ENCODE results near the gene SDHD. TPM values are rescaled to one million over a fixed set of nuclear protein-coding genes. Genes with fewer than 3 reads are reported as not detected.

Gene SDHD
- total and polyA plus RNA-seq, 2 of the 8 experiments (the other 6 are each of a cell fraction or from before 2014, with no cell fraction given) = 96.0 to 181 TPM

DNA sequence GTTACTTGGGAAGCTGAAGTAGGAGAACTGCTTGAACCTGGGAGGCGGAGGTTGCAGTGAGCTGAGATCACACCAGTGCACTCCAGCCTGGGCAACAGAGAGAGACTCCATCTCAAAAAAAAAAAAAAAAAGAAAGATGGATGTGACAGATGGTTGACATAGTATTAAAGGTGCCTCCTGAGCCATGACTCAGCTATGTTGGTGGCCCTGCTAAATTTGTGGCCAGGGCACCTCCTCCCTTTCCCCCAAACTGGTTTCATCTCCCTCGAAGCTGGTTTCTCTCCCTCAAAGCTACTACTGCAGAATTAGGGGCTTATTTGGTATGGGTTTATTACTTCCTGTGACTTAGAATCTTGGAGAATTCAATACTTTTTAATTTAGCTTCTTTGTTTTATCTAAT lies 31.5 kb downstream of the SDHD start:
- Histone ChIP-seq H3K4me1 (replicated peaks in 1 of 4; ENCODE audit: control insufficient read depth in 3 of 4, insufficient read depth in 4 of 4, low read length in 3 of 4) (no peaks in the 10 kb centered on the region), H3K36me3 (ENCODE audit: control insufficient read depth in 2 of 4, insufficient read depth in 4 of 4, low read length in 3 of 4) (no peaks in the 10 kb centered on the region), H3K9ac (replicated peaks in 1 of 4; ENCODE audit: extremely low read depth in 1 of 4, low read depth in 3 of 4, low read length in 3 of 4) (no peak overlapping the region), H2BK15ac (ENCODE audit: low read length) (no peak overlapping the region), H2AK5ac (ENCODE audit: low read depth, low read length) (no peak overlapping the region), H3K9me3 (ENCODE audit: insufficient read depth in 2 of 2, low read depth in 1 of 2, low read length in 1 of 2) (no peaks in the 10 kb centered on the region), H4K8ac (ENCODE audit: extremely low read depth, insufficient read depth, low read length) (no peak overlapping the region), H4K20me1 (replicated peaks in 1 of 2; ENCODE audit: control insufficient read depth in 1 of 2, insufficient read depth in 2 of 2, low read length in 2 of 2) (no peaks in the 10 kb centered on the region), H2BK120ac (replicated peaks; ENCODE audit: low read depth, low read length) (no peak overlapping the region), H3K18ac (ENCODE audit: extremely low read depth, low read length) (no peak overlapping the region), H3K4me3 (ENCODE audit: extremely low read depth in 1 of 4, insufficient read depth in 2 of 4, low read depth in 3 of 4, low read length in 4 of 4) (no peak overlapping the region), H3K4ac (replicated peaks; ENCODE audit: insufficient read length, low read depth, low read length) (no peak overlapping the region), H3K56ac (replicated peaks; ENCODE audit: insufficient read length, low read depth, low read length) (no peak overlapping the region), H3K79me2 (ENCODE audit: control insufficient read depth in 1 of 2, insufficient read depth in 2 of 2, low read length in 2 of 2) (no peaks in the 10 kb centered on the region), H3K27me3 (replicated peaks in 1 of 4; ENCODE audit: control insufficient read depth in 3 of 4, extremely low read depth in 1 of 4, insufficient read depth in 3 of 4, low read length in 3 of 4) (no peaks in the 10 kb centered on the region), H4K91ac (replicated peaks; ENCODE audit: insufficient read length, low read length) (no peak overlapping the region), H3K4me2 (ENCODE audit: insufficient read depth in 1 of 2, low read depth in 2 of 2, low read length in 2 of 2) (no peak overlapping the region), H3K79me1 (ENCODE audit: low read depth, low read length) (no peaks in the 10 kb centered on the region), H2AFZ (ENCODE audit: low read length) (no peak overlapping the region), H2BK12ac (ENCODE audit: low read depth, low read length) (no peak overlapping the region), H3K14ac (ENCODE audit: insufficient read length) (no peak overlapping the region), H4K5ac (ENCODE audit: insufficient read length, low read depth, low read length) (no peak overlapping the region), H3K23me2 (ENCODE audit: low read depth, low read length) (no peaks in the 10 kb centered on the region), H2BK5ac (ENCODE audit: low read depth, low read length) (no peak overlapping the region), H3K27ac (ENCODE audit: low read depth, low read length) (no peak overlapping the region), H2BK20ac (ENCODE audit: low read length) (no peak overlapping the region), H3K23ac (ENCODE audit: insufficient read length) (no peak overlapping the region)
- ChIA-PET CTCF (ENCODE audit: partially characterized antibody) (interaction anchor here (0.5 to 9.3 kb wide), 2 partner anchors 16 to 163 kb away, joined by 3 to 104 read pairs; no protein-coding TSS in a partner anchor), POLR2A (ENCODE audit: partially characterized antibody) (no interaction called here)
- 81% methylated on average over 2 of the region's 2 CpGs; no CpG with 5 or more reads in 1 of the 2 experiments for WGBS, 2 experiments (ENCODE audit: extremely low coverage in 1 of 2, insufficient coverage in 1 of 2, insufficient read length in 1 of 2, insufficient replicate concordance in 2 of 2, low coverage in 1 of 2, low lambda C conversion rate in 2 of 2, missing lambda C conversion rate in 1 of 2)
- FAIRE-seq (no peak), DNase-seq (ENCODE audit: low read depth in 1 of 2, low spot score in 2 of 2) (no peak)
- TF ChIP-seq SRF (IDR thresholded peaks at IDR 0.05; ENCODE audit: low read depth, low read length) (no peak), SIRT6 (IDR thresholded peaks at IDR 0.05; ENCODE audit: low read length) (no peak), KDM4A (IDR thresholded peaks at IDR 0.05; ENCODE audit: low read depth, low read length, severe bottlenecking) (no peak), POLR2A (IDR thresholded peaks at IDR 0.05; ENCODE audit: control extremely low read depth in 1 of 2, low read depth in 2 of 2, low read length in 2 of 2) (no peak), MAFK (IDR thresholded peaks at IDR 0.05; ENCODE audit: low read depth, low read length) (no peak), RFX5 (IDR thresholded peaks at IDR 0.05; ENCODE audit: borderline replicate concordance, low read depth, low read length) (no peak), SIX5 (IDR thresholded peaks at IDR 0.05; ENCODE audit: low read depth, low read length) (no peak), RBBP5 (IDR thresholded peaks at IDR 0.05; ENCODE audit: borderline replicate concordance, low read depth, low read length) (no peak), FOSL1 (IDR thresholded peaks at IDR 0.05; ENCODE audit: insufficient read depth, low read depth, low read length) (no peak), CHD1 (IDR thresholded peaks at IDR 0.05; ENCODE audit: low read depth, low read length) (no peak), BCL11A (IDR thresholded peaks at IDR 0.05; ENCODE audit: low read depth in 2 of 2, low read length in 2 of 2) (no peak), JUND (IDR thresholded peaks at IDR 0.05; ENCODE audit: low read length) (no peak)
- TF ChIP-seq, protein P1, sequence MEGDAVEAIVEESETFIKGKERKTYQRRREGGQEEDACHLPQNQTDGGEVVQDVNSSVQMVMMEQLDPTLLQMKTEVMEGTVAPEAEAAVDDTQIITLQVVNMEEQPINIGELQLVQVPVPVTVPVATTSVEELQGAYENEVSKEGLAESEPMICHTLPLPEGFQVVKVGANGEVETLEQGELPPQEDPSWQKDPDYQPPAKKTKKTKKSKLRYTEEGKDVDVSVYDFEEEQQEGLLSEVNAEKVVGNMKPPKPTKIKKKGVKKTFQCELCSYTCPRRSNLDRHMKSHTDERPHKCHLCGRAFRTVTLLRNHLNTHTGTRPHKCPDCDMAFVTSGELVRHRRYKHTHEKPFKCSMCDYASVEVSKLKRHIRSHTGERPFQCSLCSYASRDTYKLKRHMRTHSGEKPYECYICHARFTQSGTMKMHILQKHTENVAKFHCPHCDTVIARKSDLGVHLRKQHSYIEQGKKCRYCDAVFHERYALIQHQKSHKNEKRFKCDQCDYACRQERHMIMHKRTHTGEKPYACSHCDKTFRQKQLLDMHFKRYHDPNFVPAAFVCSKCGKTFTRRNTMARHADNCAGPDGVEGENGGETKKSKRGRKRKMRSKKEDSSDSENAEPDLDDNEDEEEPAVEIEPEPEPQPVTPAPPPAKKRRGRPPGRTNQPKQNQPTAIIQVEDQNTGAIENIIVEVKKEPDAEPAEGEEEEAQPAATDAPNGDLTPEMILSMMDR (IDR thresholded peaks at IDR 0.05; ENCODE audit: control extremely low read depth in 1 of 3, insufficient read depth in 1 of 3, low read depth in 1 of 3, low read length in 3 of 3) = no peak

Measured in H1 (cell line).